PFSK-1 (cell line): ENCODE data around the gene CRTAC1.

Experiments
- FOXP2 ChIP-seq: optimal IDR thresholded peaks from 2 replicates; pipeline ENCODE3; 2011; ENCODE audit warnings: borderline replicate concordance, control low read depth, inconsistent platforms; ENCODE audit not compliant: insufficient read depth; ENCODE audit errors: extremely low read length, extremely low read depth
- POLR2AphosphoS5 ChIP-seq: IDR thresholded peaks from 2 replicates; pipeline ENCODE4 v1.6.1; 2012; ENCODE audit warnings: low read depth, mild to moderate bottlenecking, control low read depth, low read length, moderate library complexity
- REST ChIP-seq, 2 experiments: IDR thresholded peaks; 2 replicates each; pipeline versions ENCODE4 v1.6.1 to v1.8.0; 2011 to 2012; ENCODE audit warnings: low read depth in 2 of 2, low read length in 2 of 2, control low read depth in 1 of 2, inconsistent platforms in 1 of 2, mild to moderate bottlenecking in 1 of 2, moderate library complexity in 1 of 2; ENCODE audit not compliant: insufficient read depth in 1 of 2
- SIN3A ChIP-seq: IDR thresholded peaks from 2 replicates; pipeline ENCODE4 v1.6.1; 2012; ENCODE audit warnings: mild to moderate bottlenecking, low read length, moderate library complexity, borderline replicate concordance; ENCODE audit not compliant: insufficient read depth
- TAF1 ChIP-seq: IDR thresholded peaks from 2 replicates; pipeline ENCODE4 v1.6.1; 2012; ENCODE audit warnings: low read length, control low read depth, borderline replicate concordance; ENCODE audit not compliant: insufficient read depth

- no peak for TF ChIP-seq SIN3A
- TF ChIP-seq REST (IDR thresholded peaks at IDR 0.05; ENCODE audit: insufficient read depth in 1 of 2, low read depth in 2 of 2, low read length in 2 of 2): no peak
- TF ChIP-seq TAF1: no peak
- TF ChIP-seq POLR2AphosphoS5: no peak
- no peak for TF ChIP-seq FOXP2
These were observed 136.3 kb downstream of the CRTAC1 start for GRCh38 chr10:97894092-97894491.
